ENCODE data around the gene CCDC187. TPM values are rescaled to one million over a fixed set of nuclear protein-coding genes. Genes with fewer than 3 reads are reported as not detected.

Gene CCDC187
- total and polyA plus RNA-seq, 2 of the 8 experiments (the other 6 are each of a cell fraction or from before 2014, with no cell fraction given): 0.02 TPM; not detected in 1

GRCh38 chr9:136309101-136309801 lies 5.4 kb upstream of the CCDC187 start:
- H2AFZ ChIP-seq (ENCODE audit: low read length): no peak overlapping the region
- no peak overlapping the region for H2BK20ac ChIP-seq (ENCODE audit: low read length)
- H3K4me3 ChIP-seq (ENCODE audit: extremely low read depth in 1 of 4, insufficient read depth in 2 of 4, low read depth in 3 of 4, low read length in 4 of 4): no peak overlapping the region
- H3K27ac ChIP-seq (ENCODE audit: low read depth, low read length): no peak overlapping the region
- no peaks in the 10 kb centered on the region; a peak in 1 of 8 replicates for H3K36me3 ChIP-seq (ENCODE audit: control insufficient read depth in 2 of 4, insufficient read depth in 4 of 4, low read length in 3 of 4)
- no peak overlapping the region for H3K4ac ChIP-seq (replicated peaks; ENCODE audit: insufficient read length, low read depth, low read length)
- H3K23ac ChIP-seq (ENCODE audit: insufficient read length): peak overlapping the region; percentile 20
- H2BK12ac ChIP-seq (ENCODE audit: low read depth, low read length): peak overlapping the region; percentile 64; the same call in 1 of the 2 replicates
- H3K9ac ChIP-seq (replicated peaks in 1 of 4; ENCODE audit: extremely low read depth in 1 of 4, low read depth in 3 of 4, low read length in 3 of 4): no peak overlapping the region
- H4K91ac ChIP-seq (replicated peaks; ENCODE audit: insufficient read length, low read length): peak overlapping the region; percentile 54
- no peaks in the 10 kb centered on the region; a peak in 1 of 7 replicates for H3K27me3 ChIP-seq (replicated peaks in 1 of 4; ENCODE audit: control insufficient read depth in 3 of 4, extremely low read depth in 1 of 4, insufficient read depth in 3 of 4, low read length in 3 of 4)
- FAIRE-seq: no peak
- CTCF ChIA-PET (ENCODE audit: partially characterized antibody): interaction anchor here (0.5 kb wide), 1 partner anchor 9 kb away, joined by 3 read pairs; no protein-coding TSS in a partner anchor
- H4K5ac ChIP-seq (ENCODE audit: insufficient read length, low read depth, low read length): no peak overlapping the region
- H3K79me2 ChIP-seq (ENCODE audit: control insufficient read depth in 1 of 2, insufficient read depth in 2 of 2, low read length in 2 of 2): no peaks in the 10 kb centered on the region
- no peak overlapping the region for H3K14ac ChIP-seq (ENCODE audit: insufficient read length)
- peaks cover 0 to 3% (median 0%) of the 10 kb centered on the region in 4 experiments; a peak in 1 of 7 replicates for H3K4me1 ChIP-seq (replicated peaks in 1 of 4; ENCODE audit: control insufficient read depth in 3 of 4, insufficient read depth in 4 of 4, low read length in 3 of 4)
- H2BK15ac ChIP-seq (ENCODE audit: low read length): peak overlapping the region; percentile 50; the same call in 1 of the 2 replicates
- H3K18ac ChIP-seq (ENCODE audit: extremely low read depth, low read length): no peak overlapping the region
- peak overlapping the region; percentile 61; the same call in 1 of the 2 replicates for H2BK5ac ChIP-seq (ENCODE audit: low read depth, low read length)
- H3K23me2 ChIP-seq (ENCODE audit: low read depth, low read length): peaks cover 25% of the 10 kb centered on the region
- no peaks in the 10 kb centered on the region; the same call in 1 of the 2 replicates for H3K79me1 ChIP-seq (ENCODE audit: low read depth, low read length)
- 88% methylated on average over 20 of the region's 22 CpGs; no CpG with 5 or more reads in 1 of the 2 experiments for WGBS, 2 experiments (ENCODE audit: extremely low coverage in 1 of 2, insufficient coverage in 1 of 2, insufficient read length in 1 of 2, insufficient replicate concordance in 2 of 2, low coverage in 1 of 2, low lambda C conversion rate in 2 of 2, missing lambda C conversion rate in 1 of 2)
- no peak for DNase-seq (ENCODE audit: low read depth in 1 of 2, low spot score in 2 of 2)
- H2AK5ac ChIP-seq (ENCODE audit: low read depth, low read length): peak overlapping the region; percentile 99
- H3K4me2 ChIP-seq (ENCODE audit: insufficient read depth in 1 of 2, low read depth in 2 of 2, low read length in 2 of 2): no peak overlapping the region
- POLR2A ChIA-PET (ENCODE audit: partially characterized antibody): no interaction called here
- peak overlapping the region; percentile 82 for H3K56ac ChIP-seq (replicated peaks; ENCODE audit: insufficient read length, low read depth, low read length)
- H4K8ac ChIP-seq (ENCODE audit: extremely low read depth, insufficient read depth, low read length): no peak overlapping the region
- H4K20me1 ChIP-seq (replicated peaks in 1 of 2; ENCODE audit: control insufficient read depth in 1 of 2, insufficient read depth in 2 of 2, low read length in 2 of 2): peaks cover 0 to 20% of the 10 kb centered on the region in 2 experiments
- H2BK120ac ChIP-seq (replicated peaks; ENCODE audit: low read depth, low read length): no peak overlapping the region
- H3K9me3 ChIP-seq (ENCODE audit: insufficient read depth in 2 of 2, low read depth in 1 of 2, low read length in 1 of 2): no peaks in the 10 kb centered on the region
- TF ChIP-seq SAP30 (IDR thresholded peaks at IDR 0.05; ENCODE audit: insufficient read depth, insufficient replicate concordance, low read length) (no peak), CBX8 (IDR thresholded peaks at IDR 0.05; ENCODE audit: borderline replicate concordance, low read depth, low read length) (no peak), CEBPB (IDR thresholded peaks at IDR 0.05; ENCODE audit: low read depth, low read length) (no peak), BRCA1 (IDR thresholded peaks at IDR 0.05; ENCODE audit: low read depth, low read length) (no peak), CHD1 (IDR thresholded peaks at IDR 0.05; ENCODE audit: low read depth, low read length) (no peak), KDM1A (IDR thresholded peaks at IDR 0.05; ENCODE audit: borderline replicate concordance, low read length) (no peak), MAFK (IDR thresholded peaks at IDR 0.05; ENCODE audit: low read depth, low read length) (no peak), EP300 (IDR thresholded peaks at IDR 0.05; ENCODE audit: borderline replicate concordance in 1 of 2, low read depth in 2 of 2, low read length in 2 of 2) (no peak), HDAC6 (IDR thresholded peaks at IDR 0.05; ENCODE audit: low read depth, low read length) (no peak), SUZ12 (IDR thresholded peaks at IDR 0.05; ENCODE audit: low read length) (no peak), SIX5 (IDR thresholded peaks at IDR 0.05; ENCODE audit: low read depth, low read length) (no peak), POU5F1 (IDR thresholded peaks at IDR 0.05; ENCODE audit: low read depth, low read length) (no peak), TBP (IDR thresholded peaks at IDR 0.05; ENCODE audit: low read depth, low read length) (no peak)
